ENCODE measurements around the gene DUSP12.

The DUSP12 gene

GRCh38 chr1:161771973-161772372 is 22.4 kb downstream of the DUSP12 start:
- no peak for DNase-seq

- no peak for DNase-seq
These were observed 22.8 kb downstream of the DUSP12 start for GRCh38 chr1:161772397-161772796.

- no peak for DNase-seq
These were observed 24.2 kb downstream of the DUSP12 start for GRCh38 chr1:161773791-161774190.

GRCh38 chr1:161777261-161777660 is 27.7 kb downstream of the DUSP12 start:
- no peak for DNase-seq

- no peak for DNase-seq
These were observed 28.9 kb downstream of the DUSP12 start for GRCh38 chr1:161778522-161778921.

- DNase-seq = no peak
These were observed 29.8 kb downstream of the DUSP12 start for GRCh38 chr1:161779393-161779792.

GRCh38 chr1:161781995-161782394 is 32.4 kb downstream of the DUSP12 start:
- no peak for DNase-seq

GRCh38 chr1:161782886-161783285 is 33.3 kb downstream of the DUSP12 start:
- no peak for DNase-seq

- DNase-seq = no peak
These were observed 35.4 kb downstream of the DUSP12 start for GRCh38 chr1:161784968-161785367.

GRCh38 chr1:161787355-161787754 is 37.8 kb downstream of the DUSP12 start:
- DNase-seq = no peak

- no peak for DNase-seq
These were observed 41.2 kb downstream of the DUSP12 start for GRCh38 chr1:161790587-161791317.

- DNase-seq = no peak
These were observed 42.5 kb downstream of the DUSP12 start for GRCh38 chr1:161791904-161792655.

- peak; percentile 61 for DNase-seq
These were observed 43.2 kb downstream of the DUSP12 start for GRCh38 chr1:161792740-161793139.

- DNase-seq = no peak
These were observed 50.2 kb downstream of the DUSP12 start for GRCh38 chr1:161799792-161800191.

- no peak for DNase-seq
These were observed 52.4 kb downstream of the DUSP12 start for GRCh38 chr1:161801955-161802354.

GRCh38 chr1:161803181-161803580 is 53.6 kb downstream of the DUSP12 start:
- DNase-seq = no peak

- DNase-seq = no peak
These were observed 56.0 kb downstream of the DUSP12 start for GRCh38 chr1:161805399-161806197.

All from CD4-positive, alpha-beta T cell treated with Interleukin-10 for 1 hour (primary cell).